Activated CD8-positive, alpha-beta memory T cell treated with anti-CD3 and anti-CD28 coated beads for 24 hours (primary cell): ENCODE results near the gene RGS9.
A peak's percentile ranks its signal among the peaks of the same experiment; 100 is the strongest.
"Not testable (repeated sequence)": the region's sequence is repeated elsewhere in the genome, so short reads cannot be mapped to it uniquely, and the experiment has no call there.

Experiments used
- DNase-seq: peaks from one replicate; pipeline ENCODE4 v3.0.0-alpha.2; 2020

The RGS9 gene

DNA sequence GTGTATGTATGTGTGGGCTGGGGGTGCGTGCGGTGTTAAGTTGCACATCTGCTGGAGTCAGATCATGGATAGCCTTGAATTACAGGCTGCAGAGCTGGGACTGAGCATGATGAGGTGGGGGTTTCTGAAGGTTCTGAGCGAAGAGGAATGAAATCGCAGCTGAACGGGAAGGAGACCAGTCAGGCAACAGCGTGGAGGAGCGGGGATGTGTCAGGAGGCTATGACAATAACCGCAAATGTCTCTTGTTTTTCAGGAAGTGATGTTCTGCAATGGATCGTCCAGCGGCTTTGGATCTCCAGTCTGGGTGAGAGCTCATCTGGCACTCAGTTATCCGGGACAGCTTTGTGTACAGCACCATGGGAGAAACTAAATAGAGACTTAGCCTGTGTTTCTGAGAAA, 20.9 kb downstream of the RGS9 start:
- DNase-seq, result no peak

DNA sequence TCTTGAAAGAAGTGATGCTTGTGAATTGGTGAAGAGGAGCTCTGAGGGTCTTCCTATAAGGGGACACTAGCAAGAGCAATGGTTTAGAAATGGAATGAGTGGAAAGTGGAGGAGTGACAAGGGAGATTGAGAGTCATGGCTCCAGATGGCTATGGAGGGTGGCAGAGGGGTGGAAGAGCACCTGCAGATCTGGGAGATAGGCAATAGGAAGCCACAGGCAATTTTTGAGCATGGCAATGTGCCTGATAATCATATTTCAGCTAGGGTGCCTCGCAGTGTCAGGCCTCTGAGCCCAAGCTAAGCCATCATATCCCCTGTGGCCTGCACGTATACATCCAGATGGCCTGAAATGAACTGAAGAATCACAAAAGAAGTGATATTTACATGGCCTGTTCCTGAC, 21.5 kb downstream of the RGS9 start:
- no peak for DNase-seq

DNA sequence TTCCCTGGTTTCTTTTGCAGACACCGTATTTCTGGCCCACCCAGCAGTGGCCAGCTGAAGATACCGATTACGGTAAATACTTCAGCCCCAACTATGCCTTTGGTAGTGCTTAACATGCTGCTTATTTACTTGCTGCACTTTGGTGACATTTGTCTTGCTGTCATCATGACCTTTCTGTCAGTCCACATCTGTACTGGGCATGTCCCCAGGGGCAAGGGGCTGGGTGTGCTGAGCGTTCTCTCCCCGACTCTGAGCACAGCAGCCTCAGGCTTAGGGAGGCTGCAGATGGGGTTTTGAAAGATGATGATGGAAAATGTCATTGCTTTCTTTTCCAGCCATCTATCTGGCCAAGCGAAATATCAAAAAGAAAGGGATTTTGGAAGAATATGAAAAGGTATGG, 23.3 kb downstream of the RGS9 start:
- DNase-seq, result no peak

GRCh38 chr17:65163990-65164495, 26.9 kb downstream of the RGS9 start:
- DNase-seq, result peak; percentile 59

- no peak for DNase-seq
These were observed 29.6 kb downstream of the RGS9 start for GRCh38 chr17:65166787-65167186.

GRCh38 chr17:65167566-65167965, 30.4 kb downstream of the RGS9 start:
- no peak for DNase-seq

- no peak for DNase-seq
These were observed 32.5 kb downstream of the RGS9 start for GRCh38 chr17:65169691-65170090.

GRCh38 chr17:65170839-65171238, 33.7 kb downstream of the RGS9 start:
- no peak for DNase-seq

GRCh38 chr17:65171752-65172151, 34.6 kb downstream of the RGS9 start:
- DNase-seq, result no peak

GRCh38 chr17:65172496-65173136, 35.4 kb downstream of the RGS9 start:
- no peak for DNase-seq

DNA sequence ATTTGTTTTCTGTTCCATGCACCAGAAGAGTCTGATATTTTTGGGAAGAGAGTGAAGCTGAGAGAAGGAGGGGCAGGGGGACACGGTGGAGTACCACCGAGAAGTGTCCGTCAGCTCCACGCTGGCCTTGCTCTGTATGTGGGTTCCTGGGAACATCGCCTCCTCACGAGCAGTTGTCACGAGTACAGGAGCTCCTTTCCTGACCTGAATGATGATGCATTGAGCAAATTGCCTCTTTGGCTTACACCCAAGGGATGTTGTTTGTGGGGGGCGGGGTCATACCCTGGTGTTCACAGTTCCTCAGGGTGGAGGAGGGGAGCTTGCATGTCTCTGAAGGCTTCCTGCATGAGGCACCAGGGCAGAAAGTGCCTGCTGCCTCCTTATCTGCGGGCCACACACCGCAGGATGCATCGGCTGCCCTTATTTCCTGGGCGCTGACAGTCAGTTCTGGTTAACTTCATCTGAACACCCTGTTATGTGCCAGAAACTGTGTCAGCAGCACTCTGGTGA, 36.2 kb downstream of the RGS9 start:
- peak; percentile 72 for DNase-seq

DNA sequence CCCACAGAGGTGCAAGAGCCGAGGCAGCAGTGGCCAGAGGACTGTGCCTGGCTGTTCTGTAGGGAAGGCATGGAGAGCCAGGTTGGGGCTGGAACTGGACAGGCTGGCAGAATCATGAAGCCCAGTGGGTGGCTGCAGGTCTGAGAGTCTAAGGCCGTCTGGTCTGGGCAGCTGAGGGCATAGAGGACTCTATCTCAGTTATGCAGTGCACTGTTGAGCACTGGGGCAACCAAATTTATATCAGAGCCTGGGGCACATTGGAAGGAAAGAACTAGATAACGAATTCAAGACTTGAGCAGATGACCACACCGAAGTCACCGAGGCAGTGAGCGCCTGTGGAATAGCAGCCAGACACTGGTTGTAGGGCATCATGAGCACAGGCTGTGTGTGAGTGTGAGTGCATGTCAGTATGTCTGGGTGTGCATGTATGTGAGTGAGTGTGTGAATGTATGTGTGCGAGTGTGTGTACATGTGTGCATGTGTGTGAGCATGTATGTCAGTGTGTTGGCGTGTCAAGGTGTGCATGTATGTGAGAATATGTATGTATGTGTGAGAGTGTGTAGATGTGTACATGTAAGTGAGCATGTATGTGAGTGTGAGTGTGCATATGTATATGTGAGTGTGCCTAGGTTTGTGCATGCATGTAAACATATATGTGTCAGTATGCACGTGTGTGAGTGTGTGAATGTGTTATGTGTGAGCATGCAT, 37.0 kb downstream of the RGS9 start:
- no peak for DNase-seq

DNA sequence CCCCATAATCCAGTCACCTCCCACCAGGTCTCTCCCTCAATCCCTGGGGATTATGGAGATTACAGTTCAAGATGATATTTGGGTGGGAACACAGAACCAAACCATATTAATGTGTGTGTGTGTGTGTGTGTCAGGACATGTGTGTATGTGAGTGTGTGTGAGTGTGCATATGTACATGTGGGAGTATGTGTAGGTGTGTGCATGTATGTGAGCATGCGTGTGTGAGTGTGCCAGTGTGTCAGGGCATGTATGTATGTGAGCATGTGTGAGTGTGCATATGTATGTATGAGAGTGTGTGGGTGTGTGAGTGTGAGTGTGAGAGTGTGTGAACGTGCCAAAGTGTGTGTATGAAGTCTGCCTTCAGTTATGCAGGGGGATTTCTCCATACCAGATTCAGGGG, 37.8 kb downstream of the RGS9 start:
- no peak for DNase-seq

- DNase-seq, result no peak
These were observed 38.8 kb downstream of the RGS9 start for GRCh38 chr17:65175952-65176351.

DNA sequence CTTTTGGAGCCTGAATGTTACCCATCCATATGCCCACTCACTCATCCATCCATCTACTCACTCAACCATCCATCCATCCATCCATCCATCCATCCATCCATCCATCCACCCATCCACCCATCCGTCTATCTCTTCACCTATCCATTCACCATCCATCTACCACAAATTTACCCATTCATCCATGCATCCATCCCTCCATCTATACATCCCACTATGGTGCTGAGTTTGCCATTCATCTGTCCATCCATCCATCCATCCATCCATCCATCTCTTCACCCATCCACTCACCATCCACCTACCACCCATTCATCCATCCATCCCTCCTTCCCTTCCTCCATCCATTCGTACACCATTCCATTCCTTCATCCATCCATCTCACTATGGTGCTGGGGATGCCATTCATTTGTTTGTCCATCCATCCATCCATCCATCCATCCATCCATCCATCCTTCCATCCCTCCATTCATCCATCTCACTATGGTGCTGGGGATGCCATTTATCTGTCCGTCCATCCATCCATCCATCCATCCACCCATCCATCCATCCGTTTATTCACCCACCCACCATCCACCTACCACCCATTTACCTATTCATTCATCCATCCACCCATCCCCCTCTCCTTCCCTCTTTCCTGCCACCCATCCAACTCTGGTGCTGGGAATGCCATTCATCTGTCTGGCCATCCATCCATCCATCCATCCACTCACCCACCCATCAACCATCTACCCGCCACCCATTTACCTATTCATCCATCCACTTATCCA, 39.7 kb downstream of the RGS9 start:
- no peak for DNase-seq

DNA sequence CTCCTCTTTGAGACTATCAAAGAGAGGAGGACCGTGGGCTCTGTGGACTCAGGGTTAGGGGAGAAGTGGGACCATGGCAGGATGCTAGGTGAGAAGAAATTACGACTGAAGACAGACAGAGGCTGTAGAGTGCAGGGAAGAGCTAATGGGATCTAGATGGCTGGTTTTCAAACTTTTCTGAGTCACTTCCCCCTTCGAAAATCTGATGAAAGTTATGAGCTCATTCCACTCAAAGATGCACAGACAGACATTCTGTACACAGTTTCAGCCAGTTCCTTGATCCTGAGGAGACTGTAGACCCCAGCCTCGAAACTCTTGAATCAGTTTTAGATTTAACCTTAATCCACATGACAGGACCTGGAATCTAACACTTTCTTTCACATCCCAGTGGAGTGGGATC, 40.7 kb downstream of the RGS9 start:
- no peak for DNase-seq

DNA sequence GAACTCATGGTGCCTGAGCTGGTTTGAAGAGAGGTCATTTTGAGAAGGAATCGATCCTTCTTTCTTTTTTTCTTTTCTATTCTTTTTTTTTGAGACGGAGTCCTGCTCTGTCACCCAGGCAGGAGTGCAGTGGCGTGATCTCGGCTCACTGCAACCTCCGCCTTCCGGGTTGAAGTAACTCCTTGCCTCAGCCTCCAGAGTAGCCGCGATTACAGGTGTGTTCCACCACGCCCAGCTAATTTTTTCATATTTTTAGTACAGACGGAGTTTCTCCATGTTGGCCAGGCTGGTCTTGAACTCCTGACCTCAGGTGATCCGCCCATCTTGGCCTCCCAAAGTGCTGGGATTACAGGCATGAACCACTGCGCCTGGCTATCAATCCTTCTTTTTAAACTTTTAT, 43.1 kb downstream of the RGS9 start:
- not testable (repeated sequence) for DNase-seq

DNA sequence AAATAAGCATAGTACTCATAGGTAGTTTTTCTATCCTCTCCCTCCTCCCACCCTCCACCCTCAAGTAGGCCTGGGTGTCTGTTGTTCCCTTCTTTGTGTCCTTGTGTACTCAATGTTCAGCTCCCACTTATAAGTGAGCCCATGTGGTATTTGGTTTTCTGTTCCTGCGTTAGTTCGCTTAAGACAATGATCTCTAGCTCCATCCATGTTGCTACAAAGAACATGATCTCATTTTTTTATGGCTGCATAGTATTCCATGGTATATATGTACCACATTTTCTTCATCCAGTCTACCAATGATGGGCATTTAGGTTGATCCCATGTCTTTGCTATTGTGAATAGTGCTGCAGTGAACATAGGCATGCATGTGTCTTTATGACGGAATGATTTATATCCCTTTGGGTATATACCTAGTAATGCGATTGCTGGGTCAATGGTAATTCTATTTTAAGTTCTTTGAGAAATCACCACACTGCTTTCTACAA, 43.6 kb downstream of the RGS9 start:
- DNase-seq, result not testable (repeated sequence)

DNA sequence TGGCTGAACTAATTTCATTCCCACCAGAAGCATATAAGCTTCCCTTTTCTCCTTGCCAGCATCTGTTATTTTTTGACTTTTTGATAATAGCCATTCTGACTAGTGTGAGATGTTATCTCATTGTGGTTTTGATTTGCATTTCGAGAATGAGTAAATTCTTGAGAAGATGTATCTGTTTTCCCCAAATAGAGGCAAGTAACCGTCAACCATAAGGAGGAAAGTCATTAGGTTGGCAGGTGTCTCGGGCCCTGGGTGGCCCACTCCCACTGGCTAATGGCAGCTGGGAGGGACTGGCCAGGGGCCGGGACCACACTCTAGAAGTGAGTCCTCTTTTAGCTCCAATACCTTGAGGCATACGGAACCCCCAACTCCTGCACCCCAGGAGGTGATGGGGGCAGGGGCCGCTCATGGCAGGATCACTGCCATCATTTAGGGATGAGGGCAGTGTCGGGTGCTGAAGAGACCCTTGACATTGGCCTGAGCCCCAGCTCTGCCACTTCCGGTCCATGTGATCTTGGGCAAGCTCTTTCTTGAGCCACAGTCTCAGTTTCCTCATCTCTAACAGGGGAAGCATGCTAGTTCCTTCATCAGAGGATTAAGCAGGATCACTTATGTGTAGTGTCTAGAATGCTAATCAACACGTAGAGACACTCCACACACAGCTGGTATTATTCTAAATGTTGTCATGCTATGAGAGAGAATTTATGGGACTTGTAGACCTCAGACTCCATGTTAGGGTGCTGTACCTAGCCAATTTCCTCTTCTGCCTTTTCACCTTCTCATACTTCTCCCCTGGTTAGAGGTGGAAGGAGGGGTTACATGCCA, 44.3 kb downstream of the RGS9 start:
- DNase-seq, result peak; percentile 65

DNA sequence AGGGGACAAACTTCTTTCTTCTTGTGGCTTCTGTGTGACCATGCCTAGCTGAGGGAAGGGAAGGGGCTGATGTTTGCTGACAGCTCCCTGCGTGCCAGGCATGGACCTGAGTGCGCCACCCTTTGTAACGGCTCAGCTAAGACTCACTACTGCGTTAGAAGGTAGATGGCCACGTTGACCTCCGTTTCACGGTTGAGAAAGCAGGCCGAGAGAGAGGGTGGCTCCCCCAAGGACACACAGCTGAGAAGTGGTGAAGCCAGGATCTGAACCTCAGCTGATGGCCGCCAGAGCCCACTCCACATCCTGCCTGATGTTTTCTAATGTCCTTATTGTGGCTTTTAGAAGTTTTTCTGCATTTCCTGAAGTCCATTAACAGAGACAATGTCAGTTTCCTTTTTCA, 45.1 kb downstream of the RGS9 start:
- no peak for DNase-seq

GRCh38 chr17:65183736-65184135, 46.6 kb downstream of the RGS9 start:
- no peak for DNase-seq

- DNase-seq, result no peak
These were observed 47.2 kb downstream of the RGS9 start for GRCh38 chr17:65184235-65184959.
